SK-N-SH treated with all-trans-retinoic acid at 6 μM for 48 hours (cell line): Measurements from ENCODE around the gene CGB7.

Experiments
- BACH2 ChIP-seq: fragments of 250-450 bp; sonication (Bioruptor Pico); IDR thresholded peaks from 2 replicates; pipeline ENCODE4 v1.9.0; 2021; ENCODE audit warnings: mild to moderate bottlenecking, borderline replicate concordance
- CREB5 ChIP-seq: fragments of 250-450 bp; sonication (Bioruptor Pico); IDR thresholded peaks from 2 replicates; pipeline ENCODE4 v1.5.1; 2020; ENCODE audit warnings: low read depth, mild to moderate bottlenecking, moderate library complexity
- ZFP3 ChIP-seq: fragments of 250-450 bp; sonication (Bioruptor Pico); IDR thresholded peaks from 2 replicates; pipeline ENCODE4 v1.5.0; 2020; ENCODE audit warnings: mild to moderate bottlenecking, moderate library complexity
- TF ChIP-seq, protein P1 (sequence below): fragments of 250-450 bp; sonication (Bioruptor Pico); IDR thresholded peaks from 2 replicates; pipeline ENCODE4 v1.8.0; 2021; ENCODE audit warnings: low read depth, mild to moderate bottlenecking, moderate library complexity, borderline replicate concordance
- TF ChIP-seq, protein P2 (sequence below): fragments of 250-450 bp; sonication (Bioruptor Pico); IDR thresholded peaks from 2 replicates; pipeline ENCODE4 v1.8.0; 2020; ENCODE audit warnings: mild to moderate bottlenecking, moderate library complexity, borderline replicate concordance

GRCh38 chr19:49022116-49022515, 35.4 kb downstream of the CGB7 start:
- TF ChIP-seq, protein P1, sequence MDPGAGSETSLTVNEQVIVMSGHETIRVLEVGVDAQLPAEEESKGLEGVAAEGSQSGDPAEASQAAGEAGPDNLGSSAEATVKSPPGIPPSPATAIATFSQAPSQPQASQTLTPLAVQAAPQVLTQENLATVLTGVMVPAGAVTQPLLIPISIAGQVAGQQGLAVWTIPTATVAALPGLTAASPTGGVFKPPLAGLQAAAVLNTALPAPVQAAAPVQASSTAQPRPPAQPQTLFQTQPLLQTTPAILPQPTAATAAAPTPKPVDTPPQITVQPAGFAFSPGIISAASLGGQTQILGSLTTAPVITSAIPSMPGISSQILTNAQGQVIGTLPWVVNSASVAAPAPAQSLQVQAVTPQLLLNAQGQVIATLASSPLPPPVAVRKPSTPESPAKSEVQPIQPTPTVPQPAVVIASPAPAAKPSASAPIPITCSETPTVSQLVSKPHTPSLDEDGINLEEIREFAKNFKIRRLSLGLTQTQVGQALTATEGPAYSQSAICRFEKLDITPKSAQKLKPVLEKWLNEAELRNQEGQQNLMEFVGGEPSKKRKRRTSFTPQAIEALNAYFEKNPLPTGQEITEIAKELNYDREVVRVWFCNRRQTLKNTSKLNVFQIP, result no peak
- no peak for TF ChIP-seq CREB5 (CRISPR knock-in tag)
- no peak for TF ChIP-seq ZFP3
- TF ChIP-seq BACH2 (CRISPR knock-in tag), result no peak
- TF ChIP-seq, protein P2, sequence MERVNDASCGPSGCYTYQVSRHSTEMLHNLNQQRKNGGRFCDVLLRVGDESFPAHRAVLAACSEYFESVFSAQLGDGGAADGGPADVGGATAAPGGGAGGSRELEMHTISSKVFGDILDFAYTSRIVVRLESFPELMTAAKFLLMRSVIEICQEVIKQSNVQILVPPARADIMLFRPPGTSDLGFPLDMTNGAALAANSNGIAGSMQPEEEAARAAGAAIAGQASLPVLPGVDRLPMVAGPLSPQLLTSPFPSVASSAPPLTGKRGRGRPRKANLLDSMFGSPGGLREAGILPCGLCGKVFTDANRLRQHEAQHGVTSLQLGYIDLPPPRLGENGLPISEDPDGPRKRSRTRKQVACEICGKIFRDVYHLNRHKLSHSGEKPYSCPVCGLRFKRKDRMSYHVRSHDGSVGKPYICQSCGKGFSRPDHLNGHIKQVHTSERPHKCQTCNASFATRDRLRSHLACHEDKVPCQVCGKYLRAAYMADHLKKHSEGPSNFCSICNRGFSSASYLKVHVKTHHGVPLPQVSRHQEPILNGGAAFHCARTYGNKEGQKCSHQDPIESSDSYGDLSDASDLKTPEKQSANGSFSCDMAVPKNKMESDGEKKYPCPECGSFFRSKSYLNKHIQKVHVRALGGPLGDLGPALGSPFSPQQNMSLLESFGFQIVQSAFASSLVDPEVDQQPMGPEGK (CRISPR knock-in tag), result no peak
